A172 (cell line): ENCODE results near the gene RPUSD2. TPM values are rescaled to one million over a fixed set of nuclear protein-coding genes. Genes with fewer than 3 reads are reported as not detected.
"Not testable (repeated sequence)": the region's sequence is repeated elsewhere in the genome, so short reads cannot be mapped to it uniquely, and the experiment has no call there.

Experiments used
- DNase-seq: peaks from one replicate; pipeline ENCODE4 v3.0.0-alpha.2; 2015; ENCODE audit warnings: low spot score
- total RNA-seq: library from RNA; depleted of rRNA; stranded (reverse); fragments of >200 nt; shearing (Covaris generic); gene quantifications from 2 replicates; pipeline ENCODE4 v1.2.3, GENCODE V29; 2014

RPUSD2 gene
- total RNA-seq, 1 experiment from 2014 or later: 11.8 TPM

DNA sequence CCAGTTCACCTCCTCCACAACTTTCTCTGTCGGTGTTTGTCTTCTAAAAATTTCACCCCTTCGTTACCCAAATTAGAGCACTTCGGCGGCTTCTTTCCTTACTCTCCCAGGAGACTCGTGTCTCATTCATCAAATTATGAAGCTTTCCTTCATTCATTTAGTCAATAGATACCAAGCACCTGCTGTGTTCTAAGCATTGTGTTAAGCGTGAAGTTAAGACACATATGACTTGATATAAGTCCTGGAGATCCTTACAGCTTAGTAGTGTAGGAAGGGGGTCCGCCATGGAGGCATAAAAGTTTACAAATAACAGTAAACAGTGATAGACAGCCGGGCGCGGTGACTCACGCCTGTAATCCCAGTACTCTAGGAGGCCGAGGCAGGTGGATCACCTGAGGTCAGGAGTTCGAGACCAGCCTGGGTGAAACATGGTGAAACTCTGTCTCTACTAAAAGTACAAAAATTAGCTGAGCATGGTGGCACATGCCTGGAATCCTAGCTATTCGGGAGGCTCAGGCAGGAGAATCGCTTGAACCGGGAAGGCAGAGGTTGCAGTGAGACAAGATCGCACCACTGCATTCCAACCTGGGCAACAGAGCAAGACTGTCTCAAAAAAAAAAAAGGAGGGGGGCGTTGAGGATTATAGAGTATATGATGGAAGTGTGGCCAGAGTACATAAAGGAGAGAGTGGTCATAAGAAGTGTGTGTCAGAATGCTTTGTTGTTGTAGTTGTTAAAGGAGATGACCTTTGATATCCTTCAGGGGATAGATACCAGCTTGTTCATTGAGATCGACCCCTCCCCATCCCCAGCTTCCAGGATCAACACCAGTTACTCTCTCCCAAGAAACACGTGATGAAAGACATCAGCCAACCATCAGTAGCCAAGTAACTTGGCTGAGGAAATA lies 3.5 kb upstream of the RPUSD2 start:
- DNase-seq: no peak

- DNase-seq: peak; percentile 14
Measured at GRCh38 chr15:40567111-40567510, 2.0 kb upstream of the RPUSD2 start.

- DNase-seq: no peak
Measured at GRCh38 chr15:40575113-40575512, 6.0 kb downstream of the RPUSD2 start.

- not testable (repeated sequence) for DNase-seq
Measured at GRCh38 chr15:40576914-40577313, 7.8 kb downstream of the RPUSD2 start.

- no peak for DNase-seq
Measured at GRCh38 chr15:40578892-40579291, 9.8 kb downstream of the RPUSD2 start.

- DNase-seq: not testable (repeated sequence)
Measured at GRCh38 chr15:40581796-40582195, 12.7 kb downstream of the RPUSD2 start.

DNA sequence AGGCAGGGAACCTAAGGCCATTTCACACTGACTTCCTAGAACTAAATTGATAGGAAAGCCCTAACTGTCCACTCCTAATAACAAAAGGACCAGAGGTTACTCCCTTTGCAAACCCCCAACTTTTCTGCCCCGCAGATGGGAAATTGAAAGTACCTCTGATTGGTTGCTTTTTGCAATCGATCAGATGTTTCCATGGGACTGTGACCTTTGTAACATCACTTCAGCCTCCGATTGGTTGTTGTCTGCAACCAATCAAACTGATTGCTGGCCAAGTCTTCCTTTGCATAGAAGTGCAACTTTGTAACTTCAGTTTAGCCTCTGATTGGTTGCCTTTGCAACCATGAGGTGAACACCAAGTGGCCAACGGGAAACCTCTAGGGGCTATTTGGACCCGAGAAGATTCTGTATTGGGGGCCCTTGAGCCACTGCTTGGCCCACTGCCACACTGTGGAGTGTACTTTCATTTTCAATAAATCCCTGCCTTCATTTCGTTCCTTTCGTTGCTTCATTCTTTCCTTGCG lies 13.7 kb downstream of the RPUSD2 start:
- DNase-seq: peak; percentile 93

GRCh38 chr15:40584191-40584590 lies 15.1 kb downstream of the RPUSD2 start:
- no peak for DNase-seq

DNA sequence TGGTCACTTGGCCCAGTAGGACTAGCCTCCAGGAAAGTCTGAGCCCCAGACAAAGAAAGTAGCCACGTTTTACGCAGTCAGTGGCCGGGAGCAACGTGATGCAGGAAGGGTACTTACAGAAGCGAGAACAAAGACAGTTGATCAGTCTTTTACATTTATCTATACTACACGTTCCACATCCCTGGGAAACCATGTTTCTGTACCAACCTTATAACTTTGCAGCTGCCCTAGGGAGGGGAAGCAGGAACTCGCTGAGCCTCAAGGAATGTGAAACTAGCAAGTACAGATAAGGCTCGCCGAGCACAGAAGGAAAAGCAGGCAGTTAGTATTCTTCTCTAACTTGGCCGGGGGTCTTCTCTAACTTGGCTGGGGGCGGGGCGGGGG lies 21.6 kb downstream of the RPUSD2 start:
- no peak for DNase-seq

DNA sequence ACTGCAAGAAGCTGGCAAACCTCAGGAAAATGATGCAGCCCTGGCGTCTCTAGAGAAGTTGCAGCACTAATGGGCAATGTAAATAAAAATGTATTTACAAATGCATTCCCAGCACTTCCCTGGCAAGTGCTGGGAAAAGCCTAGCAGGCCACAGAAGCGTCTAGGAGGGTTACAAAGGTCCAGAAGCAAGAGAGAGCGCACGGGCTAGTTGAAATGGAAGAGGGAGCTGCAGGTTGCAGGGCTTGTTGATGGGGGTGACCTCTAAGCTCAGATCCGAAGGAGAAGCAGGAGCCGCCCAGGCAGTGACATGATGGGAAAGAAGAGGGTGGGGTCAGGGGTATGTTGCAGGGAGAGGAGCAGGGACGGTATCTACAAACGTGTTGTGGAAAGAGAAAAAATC lies 22.3 kb downstream of the RPUSD2 start:
- DNase-seq: no peak

DNA sequence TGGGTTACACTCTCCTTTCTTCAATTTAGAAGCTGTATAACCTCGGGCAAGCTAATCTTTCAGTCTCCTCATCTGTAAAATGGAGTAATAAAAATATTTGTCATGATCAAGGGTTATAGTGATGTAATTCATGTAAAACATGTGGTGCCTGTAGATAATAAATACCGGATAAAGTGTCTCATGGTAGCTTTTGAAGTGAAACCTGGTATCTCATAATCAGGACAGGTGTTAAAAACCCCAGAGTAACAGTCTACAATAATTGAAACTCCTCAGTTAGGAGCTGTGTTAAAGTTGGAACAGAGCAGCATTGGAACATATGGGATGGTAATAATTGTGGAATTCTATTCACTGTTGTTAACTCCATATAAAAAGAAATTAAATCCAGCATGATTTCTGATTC lies 24.1 kb downstream of the RPUSD2 start:
- no peak for DNase-seq

DNA sequence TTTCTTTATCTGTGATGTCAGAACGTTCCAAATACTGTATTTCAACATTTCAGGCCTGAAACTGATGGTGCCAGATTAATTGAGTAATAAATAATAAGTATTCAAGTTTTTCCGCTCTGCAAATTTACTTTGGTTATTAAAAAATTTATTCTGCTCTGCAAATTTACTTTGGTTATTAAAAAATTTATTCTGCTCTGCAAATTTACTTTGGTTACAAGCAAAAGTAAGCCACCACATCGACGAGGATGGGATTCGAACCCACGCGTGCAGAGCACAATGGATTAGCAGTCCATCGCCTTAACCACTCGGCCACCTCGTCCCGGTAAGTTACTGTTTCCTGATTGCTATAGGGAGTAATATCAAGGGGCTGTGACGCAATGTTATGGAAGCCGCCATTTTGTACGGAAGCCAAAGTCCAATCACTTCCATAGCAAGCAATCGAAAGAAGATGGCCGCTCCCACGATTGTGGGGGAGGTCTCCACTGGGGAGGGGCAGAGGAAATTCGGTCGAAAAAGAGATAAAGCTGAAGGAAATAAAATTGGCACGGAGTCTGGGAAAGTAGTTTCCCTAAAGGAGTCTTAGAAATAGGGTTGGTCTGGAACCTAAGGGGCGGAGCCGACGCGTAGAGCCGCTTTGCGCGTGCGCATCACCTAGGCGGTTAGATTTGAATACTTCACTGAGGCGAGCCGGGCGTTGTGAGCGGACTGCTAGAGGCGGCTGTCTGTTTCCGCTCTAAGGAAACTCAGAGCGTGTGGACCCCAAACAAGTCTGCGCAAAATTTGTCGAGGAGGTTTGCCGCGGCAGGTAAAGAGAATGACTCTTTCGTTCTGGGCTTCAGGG lies 24.7 kb downstream of the RPUSD2 start, which contains the start of gene KNL1:
KNL1 (plus strand) TSS at position 662 of the 841 bp plus-strand sequence. CDS start 8,683 bp downstream, outside the sequence.
- DNase-seq: peak; percentile 92

DNA sequence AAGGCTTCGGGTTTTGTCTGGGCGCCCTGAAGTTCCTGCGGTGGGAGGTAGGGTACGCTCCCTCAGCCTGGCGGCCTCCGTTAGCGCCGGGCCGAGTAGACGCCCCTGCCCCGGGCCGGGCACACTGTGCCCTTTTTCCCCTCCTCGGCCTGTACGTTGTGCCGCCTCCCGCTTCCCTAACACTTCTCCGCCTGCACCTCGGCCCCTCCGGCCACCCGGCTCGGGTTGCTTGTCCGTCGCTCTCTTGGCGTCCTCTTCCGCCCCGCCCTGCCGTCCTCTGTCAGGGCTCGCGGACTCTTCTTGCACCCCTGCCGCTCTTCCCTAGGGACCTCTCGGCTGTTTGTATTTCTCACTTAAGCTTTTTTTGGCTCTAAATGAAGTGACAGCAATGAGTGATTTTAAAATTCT lies 25.3 kb downstream of the RPUSD2 start:
- peak; percentile 33 for DNase-seq

DNA sequence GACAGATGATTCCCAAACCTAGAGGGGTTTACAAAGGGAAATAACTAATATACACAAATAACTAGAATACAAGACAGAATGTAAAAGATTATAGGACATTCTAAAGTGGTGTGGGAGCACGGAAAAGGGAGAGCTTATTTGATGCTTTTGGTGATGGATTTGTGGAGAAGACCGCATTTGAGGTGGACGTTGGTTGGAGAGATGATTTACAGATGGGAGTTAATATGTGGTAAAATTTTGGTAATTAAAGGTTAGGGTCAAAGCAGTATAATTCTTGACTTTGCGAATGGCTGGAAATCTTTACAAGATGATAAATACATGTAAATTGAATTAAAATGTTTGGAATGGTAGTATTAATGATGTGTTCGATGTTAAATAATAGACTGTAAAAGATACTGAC lies 26.1 kb downstream of the RPUSD2 start:
- no peak for DNase-seq

- DNase-seq: no peak
Measured at GRCh38 chr15:40595773-40596172, 26.7 kb downstream of the RPUSD2 start.

GRCh38 chr15:40597024-40597423 lies 27.9 kb downstream of the RPUSD2 start:
- no peak for DNase-seq

- DNase-seq: no peak
Measured at GRCh38 chr15:40598126-40598525, 29.0 kb downstream of the RPUSD2 start.

- no peak for DNase-seq
Measured at GRCh38 chr15:40598672-40599071, 29.6 kb downstream of the RPUSD2 start.

GRCh38 chr15:40600956-40601355 lies 31.9 kb downstream of the RPUSD2 start:
- DNase-seq: no peak

DNA sequence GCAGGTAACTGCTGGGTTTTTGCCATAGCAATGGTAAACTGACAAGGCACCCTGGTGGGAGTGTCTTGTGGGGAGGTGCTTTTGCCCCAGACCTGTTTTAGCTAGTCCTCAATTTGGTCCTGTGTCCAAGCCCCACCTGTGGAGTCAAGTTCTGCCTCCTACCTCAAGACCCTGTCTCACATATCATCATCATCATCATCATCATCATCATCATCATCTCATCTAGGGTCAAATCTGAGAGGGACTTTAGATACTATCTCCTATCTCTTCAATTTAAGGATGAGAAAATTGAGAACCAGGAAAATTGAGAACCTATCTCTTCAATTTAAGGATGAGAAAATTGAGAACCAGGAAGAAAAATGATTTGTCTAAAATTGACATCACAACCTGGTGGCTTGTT lies 34.8 kb downstream of the RPUSD2 start:
- no peak for DNase-seq

DNA sequence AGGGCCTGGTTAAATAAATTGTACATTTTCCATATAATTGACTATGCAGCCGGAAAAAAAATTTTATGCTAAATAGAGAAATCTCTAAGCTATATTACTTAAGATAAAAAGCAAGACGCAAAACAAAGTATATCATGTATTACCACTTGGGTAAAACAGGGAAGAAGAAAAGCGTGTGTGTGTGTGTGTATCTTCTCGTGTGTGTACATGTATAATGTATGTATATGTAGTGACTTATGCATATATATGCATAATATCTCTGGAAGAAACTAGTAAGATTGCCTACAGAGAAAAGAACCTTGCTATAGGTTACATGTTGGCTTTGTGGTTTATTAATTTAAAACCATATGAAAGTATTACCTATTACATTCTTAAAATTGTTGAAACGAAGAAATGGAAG lies 44.0 kb downstream of the RPUSD2 start:
- DNase-seq: no peak

DNA sequence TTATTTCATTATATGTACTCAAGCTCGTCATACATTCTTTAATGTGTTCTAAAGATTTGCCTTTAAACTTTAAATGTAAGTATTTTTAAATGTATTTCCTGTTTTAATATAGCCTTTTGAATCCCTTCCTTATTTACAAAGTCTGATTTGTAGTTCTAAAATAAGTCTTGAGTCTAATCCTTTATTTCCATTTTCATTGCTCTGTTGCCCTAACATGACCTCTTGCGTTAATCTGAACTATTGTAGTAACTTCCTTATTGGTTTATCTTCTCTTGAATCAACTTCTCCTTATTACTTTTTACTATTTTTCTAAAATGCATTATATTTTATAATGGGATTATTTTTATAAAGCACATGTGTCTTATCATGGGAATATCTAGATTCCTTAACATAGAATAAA lies 48.9 kb downstream of the RPUSD2 start:
- no peak for DNase-seq
